Stimulated activated CD8-positive, alpha-beta memory T cell treated with anti-CD3 and anti-CD28 coated beads, Interleukin-4, amount 100 ng/mL, for 1 hour (primary cell): ENCODE results near the gene RAB11FIP3.

Source experiments
- DNase-seq, 2 donors: peaks; one replicate each; pipeline ENCODE4 v3.0.0-alpha.2; 2020; ENCODE audit warnings: low read depth in 2 of 2, low spot score in 1 of 2

Gene RAB11FIP3

DNA sequence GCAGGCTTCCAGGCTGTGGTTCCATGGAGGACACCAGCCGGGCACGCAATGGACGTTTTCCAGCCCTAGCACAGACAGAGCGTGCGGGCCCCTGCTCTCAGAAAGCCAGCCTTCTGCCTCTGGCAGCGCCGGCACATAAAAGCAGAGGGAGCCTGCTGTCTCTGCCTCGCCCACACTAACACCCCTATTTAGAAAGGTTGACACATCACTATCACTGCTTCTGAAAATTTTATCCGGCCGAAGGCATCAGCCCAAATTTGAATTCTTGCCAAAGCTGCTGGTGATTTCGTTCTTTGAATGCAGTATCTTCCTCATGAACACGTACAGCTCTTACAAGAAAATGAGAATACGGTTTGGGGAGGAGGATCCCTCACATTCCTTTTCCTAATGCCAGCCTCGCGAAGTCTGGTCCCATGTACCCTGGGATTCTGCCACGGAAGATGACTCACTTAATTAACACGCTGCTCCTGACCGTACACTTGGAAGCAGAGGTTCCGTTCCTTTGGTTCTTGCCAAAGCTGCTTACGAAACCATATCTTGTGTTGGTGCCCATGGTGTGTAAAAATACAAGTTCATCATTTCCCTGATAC is 1.3 kb upstream of the RAB11FIP3 start:
- DNase-seq = no peak

DNA sequence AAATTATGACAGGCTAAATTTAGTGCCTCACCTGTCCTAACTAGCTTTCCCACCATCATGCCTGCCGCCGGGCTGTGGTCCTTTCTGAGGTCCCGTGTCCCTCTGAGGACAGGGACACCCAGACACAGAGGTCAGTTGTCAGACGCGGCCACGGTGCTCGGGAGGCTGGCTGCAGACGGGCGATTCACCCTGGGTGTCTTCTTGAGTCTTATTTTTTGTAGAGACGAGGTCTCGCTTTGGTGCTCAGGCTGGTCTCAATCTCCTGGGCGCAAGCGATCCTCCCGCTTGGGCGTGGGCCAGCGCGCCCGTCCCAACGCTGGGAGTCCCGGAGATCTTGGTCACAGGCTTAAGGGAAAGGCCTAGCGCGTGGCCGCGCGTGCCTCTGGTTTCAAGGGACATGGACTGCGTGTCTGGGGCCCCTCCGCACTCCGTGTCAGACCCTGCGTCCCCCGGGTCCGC is 797 bp upstream of the RAB11FIP3 start:
- no peak for DNase-seq

- peak in 1 of 2 donors; percentile 5 for DNase-seq
Measured at GRCh38 chr16:425740-426114, 278 bp downstream of the RAB11FIP3 start.

GRCh38 chr16:426115-426905 is 861 bp downstream of the RAB11FIP3 start:
- no peak for DNase-seq

DNA sequence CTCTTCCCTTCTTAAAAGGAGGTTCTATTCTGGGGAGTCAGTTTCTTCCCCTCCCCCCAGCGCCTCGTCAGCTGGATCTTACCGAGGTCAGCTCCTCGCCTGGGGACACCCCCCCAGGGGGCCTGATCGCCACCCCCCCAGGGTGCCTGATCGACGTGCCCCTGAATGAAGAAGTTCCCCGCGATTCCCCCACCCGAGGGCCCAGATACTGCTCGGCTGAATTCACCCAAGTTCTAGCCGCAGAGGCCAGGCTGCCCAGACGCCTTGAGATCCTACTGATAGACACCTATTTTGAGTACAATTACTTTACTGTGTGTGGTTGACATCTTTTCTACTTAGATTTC is 1.4 kb downstream of the RAB11FIP3 start:
- DNase-seq = no peak

DNA sequence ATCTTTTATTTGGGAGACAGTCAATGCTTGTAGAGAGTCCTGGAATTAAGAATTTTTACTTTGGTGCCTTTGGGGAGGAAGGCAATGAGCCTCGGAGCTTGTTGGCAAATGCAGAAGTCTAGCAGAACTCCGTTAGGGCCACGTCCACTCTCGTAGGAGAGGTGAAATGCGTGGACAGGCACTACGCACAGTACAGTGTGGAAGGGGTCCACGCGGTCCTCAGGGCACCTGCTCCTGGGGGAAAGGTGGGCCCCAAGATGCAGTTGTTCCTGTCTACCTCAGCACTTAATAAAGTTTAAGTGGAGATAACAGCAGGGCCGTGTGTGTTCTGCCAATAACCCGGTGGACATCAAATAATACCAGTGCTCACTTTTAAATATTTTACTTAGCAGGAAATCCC is 1.8 kb downstream of the RAB11FIP3 start:
- DNase-seq = no peak

DNA sequence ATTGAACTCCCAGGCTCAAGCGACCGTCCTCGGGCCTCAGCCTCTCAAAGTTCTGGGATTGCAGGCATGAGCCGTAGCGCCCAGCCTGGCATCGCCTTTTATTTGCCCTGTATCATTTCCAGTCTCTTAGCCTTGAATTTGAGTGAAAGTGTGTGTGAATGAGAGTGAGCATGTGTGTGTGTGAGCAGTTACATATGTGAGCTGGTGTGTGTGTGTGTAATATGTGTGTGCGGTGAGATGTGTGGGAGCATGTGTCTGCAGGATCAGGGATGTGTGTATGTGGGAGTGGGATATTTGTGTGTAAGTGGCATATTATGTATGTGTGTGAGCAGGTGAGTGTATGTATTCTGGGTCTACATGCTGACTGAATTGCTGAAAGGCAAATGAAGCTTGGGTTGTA is 5.5 kb downstream of the RAB11FIP3 start:
- DNase-seq = no peak

DNA sequence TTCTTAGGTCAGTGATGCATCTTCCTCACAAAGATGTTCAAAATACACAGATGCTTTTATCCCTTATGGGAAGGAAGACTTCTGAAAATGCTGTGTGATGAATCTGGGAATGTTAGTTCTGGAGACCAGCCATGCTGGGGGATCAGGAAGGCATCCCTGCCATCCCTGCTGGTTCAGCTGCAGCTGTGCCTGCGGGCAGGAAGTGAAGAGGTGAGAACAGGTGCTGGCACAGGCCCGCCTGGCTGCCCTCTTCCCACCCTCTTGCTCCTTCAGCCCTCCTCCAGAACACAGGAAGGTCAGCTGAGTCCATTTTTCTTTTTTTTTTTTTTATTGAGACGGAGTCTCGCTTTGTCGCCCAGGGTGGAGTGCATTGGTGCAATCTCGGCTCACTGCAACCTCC is 15.2 kb downstream of the RAB11FIP3 start:
- DNase-seq = no peak

DNA sequence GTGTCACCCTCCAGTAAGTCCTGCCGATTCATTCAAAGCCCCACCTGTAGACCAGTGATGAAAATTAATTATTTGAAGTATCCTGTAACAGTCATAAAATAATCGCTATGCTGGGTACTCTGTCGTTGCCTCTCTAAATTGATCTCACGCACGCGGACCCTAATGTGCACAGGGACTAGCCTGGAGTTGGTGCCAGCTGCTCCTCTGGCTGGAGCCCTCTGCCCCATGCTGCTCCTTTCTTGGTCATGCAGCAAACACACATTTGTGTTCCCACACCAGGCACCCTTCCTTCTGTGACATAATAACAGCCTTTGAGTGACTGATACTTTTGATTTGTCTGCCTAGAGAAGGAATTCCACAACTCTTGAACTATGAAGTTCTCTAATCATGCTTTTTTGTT is 16.0 kb downstream of the RAB11FIP3 start:
- no peak for DNase-seq

DNA sequence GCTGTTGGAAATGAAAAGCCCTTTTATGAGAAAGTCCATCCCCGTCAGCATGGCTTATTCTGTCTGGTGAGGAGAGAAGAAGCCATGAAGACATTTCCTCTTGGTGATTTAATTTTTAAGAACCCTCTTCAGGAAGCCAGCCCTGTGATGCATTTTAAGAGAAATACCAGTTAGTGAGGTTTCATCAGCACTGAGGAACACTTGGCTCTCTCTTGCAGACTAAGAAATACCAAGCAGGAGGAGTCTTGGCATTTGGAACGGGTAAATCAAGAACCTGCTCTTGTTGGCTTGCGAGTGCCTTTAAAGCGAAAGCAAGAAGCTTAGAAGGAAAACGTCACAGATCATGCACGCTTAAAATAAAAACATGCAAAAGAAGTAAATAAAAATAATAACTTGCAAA is 17.5 kb downstream of the RAB11FIP3 start:
- DNase-seq = no peak

GRCh38 chr16:444027-444426 is 18.6 kb downstream of the RAB11FIP3 start:
- no peak for DNase-seq

DNA sequence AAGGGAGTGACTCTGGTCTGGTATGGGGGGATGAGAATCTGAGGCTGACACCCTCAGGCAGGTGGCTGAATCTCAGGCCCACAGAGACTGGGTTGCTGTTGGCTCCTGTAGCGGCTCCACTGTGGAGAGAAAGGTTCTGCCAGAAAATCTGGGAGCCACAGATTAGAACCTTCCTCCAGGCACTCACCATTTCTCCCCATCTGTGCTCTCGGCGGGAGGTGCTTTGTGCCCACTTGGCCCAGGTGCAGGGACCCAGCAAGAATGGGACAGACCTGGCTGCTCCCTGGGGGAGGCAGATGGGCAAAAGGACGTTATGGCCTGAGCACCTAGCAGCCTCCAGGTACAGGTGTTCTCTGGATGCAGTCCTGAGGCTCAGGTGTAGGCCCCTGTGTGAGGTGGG is 20.1 kb downstream of the RAB11FIP3 start:
- no peak for DNase-seq

DNA sequence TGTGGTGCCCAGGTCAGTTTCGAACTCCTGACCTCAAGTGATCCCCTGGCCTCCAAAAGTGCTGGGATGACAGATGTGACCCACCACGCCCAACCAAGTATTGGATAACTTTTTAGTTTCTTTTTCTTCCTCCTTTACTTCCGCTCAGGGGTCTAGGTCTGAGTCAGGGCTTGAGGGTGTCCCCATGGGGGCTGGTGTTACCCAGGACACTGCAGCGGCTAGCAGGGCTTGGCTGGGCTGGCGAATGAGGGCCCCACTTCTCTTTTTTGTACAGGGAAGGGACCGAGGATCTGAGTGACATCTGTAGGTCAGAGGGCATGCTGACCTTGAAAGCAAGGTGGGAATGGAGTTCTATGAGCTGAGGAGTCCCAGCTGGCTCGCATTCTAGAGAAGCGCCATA is 24.9 kb downstream of the RAB11FIP3 start:
- DNase-seq = no peak

- no peak for DNase-seq
Measured at GRCh38 chr16:450785-451512, 25.5 kb downstream of the RAB11FIP3 start.

- DNase-seq = no peak
Measured at GRCh38 chr16:454397-454940, 29.0 kb downstream of the RAB11FIP3 start.

DNA sequence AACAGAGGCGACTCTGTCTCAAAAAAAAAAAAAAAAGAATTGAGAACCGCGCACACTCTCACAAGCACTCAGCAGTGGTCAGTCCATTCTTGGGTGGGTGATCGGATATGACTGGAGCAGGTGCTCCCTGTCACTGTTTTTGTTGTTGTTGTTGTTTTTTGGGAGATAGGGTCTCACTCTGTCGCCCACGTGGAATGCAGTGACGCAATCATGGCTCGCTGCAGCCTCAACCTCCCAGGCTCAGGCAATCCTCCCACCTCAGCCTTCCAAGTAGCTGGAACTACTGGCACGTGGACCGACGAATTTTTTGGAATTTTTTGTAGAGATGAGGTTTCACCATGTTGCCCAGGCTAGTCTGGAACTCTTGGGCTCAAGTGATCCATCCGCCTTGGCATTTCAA is 30.0 kb downstream of the RAB11FIP3 start:
- no peak for DNase-seq

DNA sequence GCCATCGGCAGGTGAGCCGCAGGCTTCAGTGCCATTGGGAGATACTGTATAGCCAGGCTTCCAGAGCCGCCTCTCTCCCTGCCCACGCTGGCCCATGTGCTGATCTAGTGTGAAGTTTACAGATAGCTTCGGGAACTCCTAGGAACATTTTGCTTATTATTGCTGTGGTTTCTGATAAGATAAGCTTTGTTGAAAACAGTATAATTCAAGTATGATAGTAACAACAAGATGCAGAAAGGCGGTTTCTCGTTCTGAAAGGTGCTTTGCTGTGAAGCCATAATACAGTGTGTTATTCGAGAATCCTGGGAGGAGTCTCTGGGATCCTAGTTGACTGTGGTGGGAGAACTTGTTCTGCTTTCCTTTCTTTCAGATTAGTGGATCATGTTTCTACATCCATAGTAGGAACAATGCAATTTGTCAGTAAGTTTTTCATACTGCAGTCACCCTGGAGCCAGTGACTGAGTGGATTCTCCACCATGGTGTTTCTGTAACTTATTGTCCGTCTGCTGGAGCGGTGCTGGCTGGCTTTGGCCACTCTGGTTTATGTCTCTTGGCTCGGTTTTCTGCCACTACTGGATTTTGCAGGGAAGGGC is 31.5 kb downstream of the RAB11FIP3 start:
- DNase-seq = no peak

- no peak for DNase-seq
Measured at GRCh38 chr16:457732-458400, 32.4 kb downstream of the RAB11FIP3 start.

DNA sequence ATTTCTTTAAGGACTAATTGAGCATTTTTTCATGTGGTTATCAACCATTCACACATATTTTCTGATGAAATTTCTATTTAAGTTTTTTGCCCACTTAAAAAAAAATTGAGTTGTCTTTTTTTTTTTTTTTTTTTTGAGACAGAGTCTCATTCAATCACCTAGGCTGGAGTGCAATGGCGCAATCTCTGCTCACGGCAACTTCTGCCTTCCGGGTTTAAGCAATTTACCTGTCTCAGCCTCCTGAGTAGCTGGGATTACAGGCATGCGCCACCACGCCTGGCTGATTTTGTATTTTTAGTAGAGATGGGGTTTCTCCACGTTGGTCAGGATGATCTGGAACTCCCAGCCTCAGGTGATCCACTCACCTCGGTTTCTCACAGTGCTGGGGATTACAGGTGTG is 34.3 kb downstream of the RAB11FIP3 start:
- no peak for DNase-seq

DNA sequence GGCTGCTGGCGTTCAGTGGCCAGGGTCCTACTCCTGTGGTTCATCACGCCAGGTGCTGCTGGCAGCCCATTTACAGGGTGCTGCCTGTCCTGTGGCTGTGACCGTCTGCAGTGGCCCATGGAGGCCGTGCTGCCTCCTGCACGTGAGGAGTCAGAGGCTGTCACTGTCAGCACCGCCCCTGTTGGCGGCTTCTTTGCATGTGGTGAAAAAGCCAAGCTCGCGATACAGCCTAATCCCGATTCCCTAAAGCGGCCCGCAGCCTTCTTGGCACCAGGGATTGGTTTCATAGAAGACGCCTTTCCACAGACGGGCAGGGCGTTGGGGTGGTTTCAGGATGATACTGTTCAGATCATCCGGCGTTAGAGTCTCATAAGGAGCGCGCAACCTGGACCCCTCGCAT is 35.3 kb downstream of the RAB11FIP3 start:
- no peak for DNase-seq

- DNase-seq = no peak
Measured at GRCh38 chr16:463071-463470, 37.6 kb downstream of the RAB11FIP3 start.
